RPMI7951 (cell line): ENCODE data around the gene POLR3F. TPM values are rescaled to one million over a fixed set of nuclear protein-coding genes. Genes with fewer than 3 reads are reported as not detected.
"Not testable (repeated sequence)": the region's sequence is repeated elsewhere in the genome, so short reads cannot be mapped to it uniquely, and the experiment has no call there.

Experiments used
- DNase-seq: peaks from one replicate; pipeline ENCODE4 v3.0.0-alpha.2; 2012; ENCODE audit warnings: low read depth
- total RNA-seq: library from RNA; depleted of rRNA; stranded (reverse); fragments of >200 nt; shearing (Covaris generic); gene quantifications from 2 replicates; pipeline ENCODE4 v1.2.3, GENCODE V29; 2014; rRNA removed

The POLR3F gene
- total RNA-seq, 1 experiment from 2014 or later: 28.7 TPM

DNA sequence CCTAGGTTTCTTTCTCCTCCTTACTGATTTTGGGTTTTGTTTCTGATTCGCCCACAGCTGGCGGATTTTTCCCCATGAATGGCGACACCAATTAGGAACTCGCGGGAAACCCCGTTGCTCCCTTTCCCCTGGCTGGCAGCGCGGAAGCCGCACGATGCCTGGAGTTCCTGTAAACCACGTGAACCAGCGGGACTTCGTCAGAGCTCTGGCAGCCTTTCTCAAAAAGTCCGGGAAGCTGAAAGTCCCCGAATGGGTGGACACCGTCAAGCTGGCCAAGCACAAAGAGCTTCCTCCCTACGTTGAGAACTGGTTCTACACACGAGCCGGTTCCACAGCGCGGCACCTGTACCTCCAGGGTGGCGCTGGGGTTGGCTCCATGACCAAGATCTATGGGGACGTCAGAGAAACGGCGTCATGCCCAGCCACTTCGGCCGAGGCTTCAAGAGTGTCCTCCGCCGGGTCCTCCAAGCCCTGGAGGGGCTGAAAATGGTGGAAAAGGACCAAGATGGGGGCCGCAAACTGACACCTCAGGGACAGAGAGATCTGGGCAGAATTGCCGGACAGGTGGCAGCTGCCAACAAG, 37.4 kb downstream of the POLR3F start:
- no peak for DNase-seq

- DNase-seq: peak; percentile 14
Measured at GRCh38 chr20:18506744-18507143, 39.6 kb downstream of the POLR3F start.

GRCh38 chr20:18507218-18508191, 40.3 kb downstream of the POLR3F start, which contains the start of gene SEC23B:
Gene SEC23B (plus strand): TSS chr20:18507940. CDS start chr20:18510836, 2,896 bp downstream.
- DNase-seq: peak; percentile 98

GRCh38 chr20:18511571-18511970, 44.4 kb downstream of the POLR3F start:
- no peak for DNase-seq

DNA sequence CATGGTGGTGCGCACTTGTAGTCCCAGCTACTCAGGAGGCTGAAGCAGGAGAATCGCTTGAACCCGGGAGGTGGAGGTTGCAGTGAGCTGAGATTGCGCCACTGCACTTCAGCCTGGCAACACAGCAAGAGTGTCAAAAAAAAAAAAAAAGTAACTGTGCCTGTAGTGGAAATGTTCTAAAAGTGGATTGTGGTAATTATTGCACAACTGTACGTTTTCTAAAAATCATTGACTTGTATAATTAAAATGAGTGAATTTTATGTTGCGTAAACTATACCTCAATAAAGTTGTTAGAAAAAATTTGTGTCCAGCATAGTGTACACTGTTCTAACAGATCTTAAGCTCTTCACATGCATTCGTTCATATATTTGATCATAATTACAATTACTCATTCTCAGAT, 46.0 kb downstream of the POLR3F start:
- DNase-seq: no peak

DNA sequence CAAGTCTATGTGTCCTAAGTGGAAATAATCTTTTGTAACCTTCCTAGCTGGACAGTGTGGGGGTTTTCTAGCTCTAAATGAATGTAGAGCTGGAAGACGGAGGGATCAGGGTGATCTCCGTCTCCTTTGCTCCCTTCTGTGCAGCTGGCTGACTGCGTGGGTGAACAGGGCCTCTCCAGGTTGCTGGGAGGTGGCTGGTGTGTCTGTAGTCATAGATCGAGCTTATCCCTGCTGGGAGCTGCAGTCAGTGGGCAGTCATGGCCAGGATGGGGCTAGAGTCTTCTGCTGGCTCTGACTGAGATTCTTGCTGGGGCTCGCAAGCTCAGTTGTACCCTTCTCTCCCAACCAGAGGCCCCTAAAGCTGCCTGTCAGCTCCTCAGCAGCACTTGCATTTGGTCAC, 46.9 kb downstream of the POLR3F start:
- DNase-seq: no peak

DNA sequence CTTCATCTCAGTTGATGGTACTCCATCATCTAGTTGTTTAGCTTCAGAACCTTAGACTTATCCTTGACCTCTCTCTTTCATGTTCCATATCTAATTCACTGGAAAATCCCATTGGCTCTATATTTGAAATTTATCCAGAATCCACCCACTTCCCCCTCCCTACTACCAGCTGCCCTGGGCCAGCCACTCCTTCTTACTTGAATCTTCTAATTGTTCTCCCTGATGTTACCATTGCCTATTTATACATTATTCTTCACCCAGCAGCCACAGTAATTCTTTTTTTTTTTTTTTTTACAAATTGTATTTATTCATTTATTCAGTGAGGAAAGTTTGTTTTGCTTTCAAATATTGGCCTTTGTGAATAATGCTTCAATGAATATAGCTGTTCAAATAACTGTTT, 48.8 kb downstream of the POLR3F start:
- no peak for DNase-seq

GRCh38 chr20:18522066-18522465, 54.9 kb downstream of the POLR3F start:
- not testable (repeated sequence) for DNase-seq

- no peak for DNase-seq
Measured at GRCh38 chr20:18523066-18523465, 55.9 kb downstream of the POLR3F start.

DNA sequence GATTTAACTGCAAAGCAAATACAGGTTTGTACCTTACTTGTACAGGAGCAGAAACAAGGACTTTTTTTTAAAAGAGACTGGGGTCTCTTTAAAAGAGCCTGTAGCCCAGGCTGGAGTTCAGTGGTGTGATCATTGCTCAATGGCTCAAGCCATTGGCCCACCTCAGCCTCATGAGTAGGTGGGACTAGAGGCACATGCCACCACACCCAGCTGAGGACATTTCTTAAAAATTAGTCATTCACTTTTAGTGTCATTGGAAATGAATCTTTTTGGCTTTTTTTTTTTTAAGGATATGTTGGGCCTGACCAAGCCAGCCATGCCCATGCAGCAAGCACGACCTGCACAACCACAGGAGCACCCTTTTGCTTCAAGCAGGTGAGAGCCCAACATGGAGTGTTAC, 57.5 kb downstream of the POLR3F start:
- peak; percentile 76 for DNase-seq

DNA sequence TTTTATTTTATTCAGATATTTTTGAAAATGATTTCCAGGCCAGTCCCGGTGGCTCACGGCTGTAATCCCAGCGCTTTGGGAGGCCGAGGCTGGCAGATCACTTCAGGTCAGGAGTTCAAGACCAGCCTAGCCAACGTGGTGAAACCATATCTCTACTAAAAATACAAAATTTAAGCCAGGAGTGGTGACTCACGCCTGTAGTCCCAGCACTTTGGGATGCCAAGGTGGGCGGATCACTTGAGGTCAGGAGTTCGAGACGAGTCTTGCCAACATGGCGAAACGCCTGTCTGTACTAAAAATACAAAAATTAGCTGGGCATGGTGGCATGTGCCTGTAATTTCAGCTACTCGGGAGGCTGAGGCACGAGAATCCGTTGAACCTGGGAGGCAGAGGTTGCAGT, 59.6 kb downstream of the POLR3F start:
- DNase-seq: not testable (repeated sequence)

- no peak for DNase-seq
Measured at GRCh38 chr20:18527339-18527738, 60.1 kb downstream of the POLR3F start.

DNA sequence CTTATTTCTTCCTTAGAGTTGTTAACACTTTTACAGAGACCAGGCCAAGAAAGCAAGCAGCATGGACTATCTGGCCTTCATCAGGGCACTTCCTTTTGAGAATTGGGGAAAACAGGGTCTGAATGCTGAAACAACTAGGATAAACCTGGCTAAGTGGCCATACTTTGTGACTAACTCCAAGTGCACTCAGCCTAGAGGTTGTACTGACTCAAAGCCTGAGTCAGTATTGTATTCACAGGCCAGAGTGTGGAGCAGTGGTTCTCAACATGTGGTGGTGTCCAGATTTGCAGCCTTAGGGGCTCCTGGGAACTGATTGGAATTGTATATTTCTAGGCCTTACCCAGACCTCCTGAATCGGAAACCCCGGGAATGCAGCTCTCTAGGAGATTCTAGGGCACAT, 60.6 kb downstream of the POLR3F start:
- DNase-seq: peak; percentile 68

- DNase-seq: no peak
Measured at GRCh38 chr20:18529041-18529440, 61.9 kb downstream of the POLR3F start.

GRCh38 chr20:18532626-18533025, 65.4 kb downstream of the POLR3F start:
- no peak for DNase-seq

DNA sequence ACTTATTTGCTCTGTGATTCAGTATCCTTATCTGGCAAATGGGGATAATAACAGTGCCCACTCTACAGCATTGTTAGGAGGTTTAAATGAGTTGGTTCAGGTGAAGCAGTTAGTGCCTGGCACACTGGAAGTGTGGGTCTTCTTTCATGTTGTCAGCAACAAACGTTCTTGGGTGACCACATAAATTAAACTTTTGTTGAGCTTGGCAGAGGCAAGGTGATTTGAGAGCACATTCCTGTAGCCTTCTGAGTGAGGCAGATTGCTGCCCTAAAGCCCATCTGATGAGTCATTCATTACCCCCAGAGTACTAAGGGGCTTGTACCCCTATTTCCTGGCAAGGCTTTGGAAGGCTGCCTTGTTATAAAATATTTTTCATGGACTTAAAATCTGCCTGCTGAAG, 66.3 kb downstream of the POLR3F start:
- DNase-seq: no peak

DNA sequence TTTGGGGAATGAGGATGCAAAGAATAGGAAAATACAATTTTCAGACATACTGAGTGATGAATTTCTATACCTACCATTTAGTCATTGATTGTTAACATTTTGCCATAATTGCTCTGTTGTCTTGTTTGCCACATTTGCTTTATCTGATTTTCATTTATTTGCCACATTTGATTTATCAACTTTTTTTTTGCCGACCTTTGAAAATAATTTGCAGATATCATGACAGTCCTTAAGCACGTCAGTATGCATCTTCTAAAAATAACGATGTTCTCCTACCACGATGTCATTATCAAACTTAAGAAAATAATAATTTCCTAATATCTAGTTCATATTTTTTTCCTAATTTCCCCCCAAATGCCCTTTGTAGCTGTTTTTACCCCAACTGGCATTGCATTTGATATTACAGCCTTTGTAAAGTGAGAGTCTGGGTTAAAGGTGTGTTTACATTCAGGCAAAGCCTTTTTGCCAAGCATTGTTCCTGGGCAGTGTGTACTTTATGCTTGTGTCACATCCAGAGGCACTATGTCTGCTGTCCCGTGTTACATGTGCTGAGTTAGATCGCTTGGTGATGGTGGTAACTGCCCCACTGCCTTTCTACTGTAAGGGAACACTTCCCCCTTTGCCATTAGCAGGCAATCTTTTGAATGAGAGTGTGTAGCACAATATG, 66.9 kb downstream of the POLR3F start:
- no peak for DNase-seq

Other genes with a start within 250 kb of the POLR3F start
- gene ZNF133, start 178.9 kb upstream of the POLR3F start, total RNA-seq: 25.9 and 29.7 TPM in 2 replicates
- 2.1 and 3.2 TPM in 2 replicates for gene DZANK1, start 360 bp upstream of the POLR3F start, total RNA-seq
- 42.5 and 50.4 TPM in 2 replicates for gene RBBP9, start 29.8 kb downstream of the POLR3F start, total RNA-seq
- 100 and 108 TPM in 2 replicates for gene SEC23B, start 40.5 kb downstream of the POLR3F start, total RNA-seq
- gene SMIM26, start 100.0 kb downstream of the POLR3F start, total RNA-seq: 234 and 299 TPM in 2 replicates
- 109 and 127 TPM in 2 replicates for gene DTD1, start 120.7 kb downstream of the POLR3F start, total RNA-seq